GM15510 (cell line): ENCODE data around the gene HMGN3.

Experiments
- POLR2A ChIP-seq: IDR thresholded peaks from 3 replicates; pipeline ENCODE4 v1.6.1; 2011; ENCODE audit warnings: borderline replicate concordance; ENCODE audit not compliant: insufficient read length; ENCODE audit errors: extremely low read depth

The HMGN3 gene

GRCh38 chr6:79208816-79209215, 25.7 kb downstream of the HMGN3 start:
- TF ChIP-seq POLR2A: no peak

GRCh38 chr6:79203753-79204253, 30.7 kb downstream of the HMGN3 start:
- TF ChIP-seq POLR2A: no peak

GRCh38 chr6:79202556-79202955, 31.9 kb downstream of the HMGN3 start:
- no peak for TF ChIP-seq POLR2A

GRCh38 chr6:79201983-79202382, 32.5 kb downstream of the HMGN3 start:
- TF ChIP-seq POLR2A: no peak

GRCh38 chr6:79201143-79201542, 33.3 kb downstream of the HMGN3 start:
- no peak for TF ChIP-seq POLR2A

- no peak for TF ChIP-seq POLR2A
Measured at GRCh38 chr6:79196912-79197311, 37.6 kb downstream of the HMGN3 start.

GRCh38 chr6:79193971-79194370, 40.5 kb downstream of the HMGN3 start:
- TF ChIP-seq POLR2A: no peak

GRCh38 chr6:79189760-79190350, 44.6 kb downstream of the HMGN3 start:
- TF ChIP-seq POLR2A: no peak

- TF ChIP-seq POLR2A: no peak
Measured at GRCh38 chr6:79188885-79189480, 45.5 kb downstream of the HMGN3 start.

- TF ChIP-seq POLR2A: no peak
Measured at GRCh38 chr6:79188107-79188506, 46.4 kb downstream of the HMGN3 start.

- no peak for TF ChIP-seq POLR2A
Measured at GRCh38 chr6:79186564-79186963, 47.9 kb downstream of the HMGN3 start.

- TF ChIP-seq POLR2A: no peak
Measured at GRCh38 chr6:79184641-79185040, 49.8 kb downstream of the HMGN3 start.

GRCh38 chr6:79184086-79184485, 50.4 kb downstream of the HMGN3 start:
- TF ChIP-seq POLR2A: no peak

GRCh38 chr6:79180052-79180451, 54.4 kb downstream of the HMGN3 start:
- no peak for TF ChIP-seq POLR2A

- TF ChIP-seq POLR2A: no peak
Measured at GRCh38 chr6:79173378-79173777, 61.1 kb downstream of the HMGN3 start.

- TF ChIP-seq POLR2A: no peak
Measured at GRCh38 chr6:79170959-79171358, 63.5 kb downstream of the HMGN3 start.

GRCh38 chr6:79170431-79170830, 64.1 kb downstream of the HMGN3 start:
- TF ChIP-seq POLR2A: no peak

GRCh38 chr6:79168695-79168980, 65.8 kb downstream of the HMGN3 start:
- TF ChIP-seq POLR2A: no peak
